Measurements from ENCODE around the gene LMNB1.

GRCh38 chr5:126865299-126865698 lies 88.4 kb downstream of the LMNB1 start:
- TF ChIP-seq EP300 (IDR thresholded peaks at IDR 0.05; ENCODE audit: borderline replicate concordance) (no peak), EGR1 (IDR thresholded peaks at IDR 0.05) (no peak), CEBPB (IDR thresholded peaks at IDR 0.05) (no peak), REST (IDR thresholded peaks at IDR 0.05; ENCODE audit: low read depth) (no peak), MAX (IDR thresholded peaks at IDR 0.05) (no peak), TAF1 (IDR thresholded peaks at IDR 0.05; ENCODE audit: low read depth) (no peak), CREB1 (IDR thresholded peaks at IDR 0.05; ENCODE audit: low read depth) (no peak), RAD21 (IDR thresholded peaks at IDR 0.05; ENCODE audit: low read depth) (no peak), TEAD4 (IDR thresholded peaks at IDR 0.05) (no peak), YY1 (IDR thresholded peaks at IDR 0.05; ENCODE audit: low read depth) (no peak), TCF12 (IDR thresholded peaks at IDR 0.05; ENCODE audit: low read depth) (no peak), FOXM1 (IDR thresholded peaks at IDR 0.05; ENCODE audit: borderline replicate concordance, low read depth) (no peak)
